Measurements from ENCODE around the gene MYO1D.

The MYO1D gene

DNA sequence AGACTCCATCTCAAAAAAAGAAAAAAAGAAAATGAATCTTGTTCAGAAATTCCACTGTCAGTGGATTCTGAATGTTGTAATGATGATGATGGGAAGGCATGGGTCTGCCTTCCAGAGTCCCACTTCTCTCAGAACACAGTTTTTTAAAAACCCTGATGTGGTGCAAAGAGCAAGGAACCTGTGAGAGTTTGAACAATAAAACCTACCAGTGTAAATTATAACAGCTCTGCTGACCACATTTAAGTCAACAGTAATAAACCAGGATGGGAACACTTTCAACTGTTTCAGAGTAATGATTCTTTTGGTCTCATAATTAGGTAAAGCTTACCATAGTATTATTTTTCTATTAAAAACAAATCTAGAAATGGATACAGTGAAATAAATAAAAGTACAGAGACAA, 99.0 kb downstream of the MYO1D start:
- ChIA-PET CTCF (interaction anchor here (1.0 to 5.0 kb wide), 4 partner anchors 99 to 294 kb away, joined by 3 to 28 read pairs (median 4); partner anchors contain the start of gene MYO1D), POLR2A (no interaction called here)

DNA sequence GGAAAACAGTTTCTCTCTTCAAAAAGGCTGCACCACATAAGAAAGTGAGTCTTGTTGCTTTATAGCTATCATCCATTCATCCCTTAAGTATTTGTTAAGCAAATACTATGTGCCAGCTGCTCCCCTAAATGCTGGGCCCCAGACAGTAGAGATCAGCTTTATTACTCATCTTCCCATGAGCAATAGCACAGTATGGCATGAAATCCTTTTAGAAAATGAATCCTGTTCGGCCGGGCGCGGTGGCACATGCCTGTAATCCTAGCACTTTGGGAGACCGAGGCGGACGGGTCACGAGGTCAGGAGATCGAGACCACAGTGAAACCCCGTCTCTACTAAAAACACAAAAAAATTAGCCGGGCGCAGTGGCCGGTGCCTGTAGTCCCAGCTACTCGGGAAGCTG, 99.5 kb downstream of the MYO1D start:
- CTCF ChIA-PET: interaction anchor here (1.0 to 5.0 kb wide), 3 partner anchors 99 to 135 kb away, joined by 3 to 28 read pairs (median 4); partner anchors contain the start of gene MYO1D
- POLR2A ChIA-PET: no interaction called here
- H3K4me3 ChIP-seq (ENCODE audit: low read depth, low read length): no peak overlapping the region
- no peak for DNase-seq (ENCODE audit: low read depth, low spot score)
- TF ChIP-seq, protein P1, sequence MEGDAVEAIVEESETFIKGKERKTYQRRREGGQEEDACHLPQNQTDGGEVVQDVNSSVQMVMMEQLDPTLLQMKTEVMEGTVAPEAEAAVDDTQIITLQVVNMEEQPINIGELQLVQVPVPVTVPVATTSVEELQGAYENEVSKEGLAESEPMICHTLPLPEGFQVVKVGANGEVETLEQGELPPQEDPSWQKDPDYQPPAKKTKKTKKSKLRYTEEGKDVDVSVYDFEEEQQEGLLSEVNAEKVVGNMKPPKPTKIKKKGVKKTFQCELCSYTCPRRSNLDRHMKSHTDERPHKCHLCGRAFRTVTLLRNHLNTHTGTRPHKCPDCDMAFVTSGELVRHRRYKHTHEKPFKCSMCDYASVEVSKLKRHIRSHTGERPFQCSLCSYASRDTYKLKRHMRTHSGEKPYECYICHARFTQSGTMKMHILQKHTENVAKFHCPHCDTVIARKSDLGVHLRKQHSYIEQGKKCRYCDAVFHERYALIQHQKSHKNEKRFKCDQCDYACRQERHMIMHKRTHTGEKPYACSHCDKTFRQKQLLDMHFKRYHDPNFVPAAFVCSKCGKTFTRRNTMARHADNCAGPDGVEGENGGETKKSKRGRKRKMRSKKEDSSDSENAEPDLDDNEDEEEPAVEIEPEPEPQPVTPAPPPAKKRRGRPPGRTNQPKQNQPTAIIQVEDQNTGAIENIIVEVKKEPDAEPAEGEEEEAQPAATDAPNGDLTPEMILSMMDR (IDR thresholded peaks at IDR 0.05; ENCODE audit: insufficient read depth, low read length, missing control alignments): no peak

More for the DNA sequence above, 99.0 kb downstream of the MYO1D start:
- DNase-seq (ENCODE audit: low read depth, low spot score): no peak
- TF ChIP-seq, protein P1 (IDR thresholded peaks at IDR 0.05; ENCODE audit: insufficient read depth, low read length, missing control alignments): no peak
- no peak overlapping the region for H3K4me3 ChIP-seq (ENCODE audit: low read depth, low read length)

DNA sequence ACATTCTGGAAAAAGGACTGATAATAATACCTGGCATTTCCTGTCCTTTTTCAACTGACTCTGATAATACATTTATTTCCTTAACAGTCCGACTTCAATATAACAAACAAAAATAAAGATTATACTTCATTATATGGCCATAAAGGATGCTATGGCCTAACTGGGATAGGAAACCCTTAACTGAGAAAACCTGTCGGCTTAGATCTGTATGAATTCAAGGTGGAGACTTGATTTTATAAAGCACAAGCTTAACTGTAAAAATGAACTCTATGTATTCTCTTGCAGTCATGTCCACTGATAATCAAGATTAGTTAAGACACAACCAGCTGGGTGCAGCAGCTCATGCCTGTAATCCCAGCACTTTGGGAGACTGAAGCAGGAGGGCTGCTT, 102.2 kb downstream of the MYO1D start:
- DNase-seq (ENCODE audit: low read depth, low spot score): no peak
- TF ChIP-seq, protein P1 (IDR thresholded peaks at IDR 0.05; ENCODE audit: insufficient read depth, low read length, missing control alignments): no peak
- ChIA-PET CTCF (interaction anchor here (1.1 to 1.8 kb wide), 2 partner anchors 9 to 103 kb away, joined by 3 to 7 read pairs; no protein-coding TSS in a partner anchor), POLR2A (no interaction called here)
- H3K4me3 ChIP-seq (ENCODE audit: low read depth, low read length): no peak overlapping the region

DNA sequence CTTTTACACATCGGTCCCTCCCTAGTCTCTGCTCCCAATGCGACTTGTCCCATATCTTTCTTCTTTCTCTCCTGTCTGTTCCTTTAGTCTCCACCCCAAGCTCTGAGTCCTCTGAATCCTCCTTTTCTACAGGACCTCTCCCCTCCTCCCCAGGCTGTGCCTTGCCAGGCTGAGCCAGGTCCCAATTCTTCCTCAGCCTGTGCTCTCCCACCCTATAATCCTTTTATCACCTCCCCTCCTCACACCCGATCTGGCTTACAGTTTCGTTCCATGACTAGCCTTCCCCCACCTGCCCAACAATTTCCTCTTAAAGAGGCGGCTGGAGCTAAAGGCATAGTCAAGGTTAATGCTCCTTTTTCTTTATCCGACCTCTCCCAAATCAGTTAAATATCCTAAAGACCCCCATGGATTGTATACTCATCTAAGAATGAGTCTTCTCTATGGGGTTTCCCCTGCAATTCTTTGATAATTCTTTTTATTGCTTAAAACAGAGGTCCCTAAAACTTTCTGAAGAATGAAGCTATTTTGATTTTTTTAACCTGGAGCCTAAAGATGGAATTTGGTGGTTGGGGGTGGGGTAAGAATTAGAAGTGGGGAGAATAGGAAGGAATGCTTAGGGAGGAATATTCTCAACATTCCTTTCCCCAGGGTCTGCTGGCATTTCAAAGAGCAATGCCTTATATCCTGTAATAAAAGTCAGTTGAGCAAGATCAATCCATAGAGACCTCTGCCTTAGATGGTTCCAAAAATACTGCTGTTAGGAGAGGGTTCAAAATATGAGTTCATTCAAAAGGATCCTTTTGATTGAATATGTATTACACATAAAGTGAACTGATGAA, 102.8 kb downstream of the MYO1D start:
- no peak for DNase-seq (ENCODE audit: low read depth, low spot score)
- no peak overlapping the region for H3K4me3 ChIP-seq (ENCODE audit: low read depth, low read length)
- ChIA-PET CTCF (interaction anchor here (1.1 to 1.8 kb wide), 2 partner anchors 9 to 103 kb away, joined by 3 to 7 read pairs; no protein-coding TSS in a partner anchor), POLR2A (no interaction called here)
- TF ChIP-seq, protein P1 (IDR thresholded peaks at IDR 0.05; ENCODE audit: insufficient read depth, low read length, missing control alignments): no peak

DNA sequence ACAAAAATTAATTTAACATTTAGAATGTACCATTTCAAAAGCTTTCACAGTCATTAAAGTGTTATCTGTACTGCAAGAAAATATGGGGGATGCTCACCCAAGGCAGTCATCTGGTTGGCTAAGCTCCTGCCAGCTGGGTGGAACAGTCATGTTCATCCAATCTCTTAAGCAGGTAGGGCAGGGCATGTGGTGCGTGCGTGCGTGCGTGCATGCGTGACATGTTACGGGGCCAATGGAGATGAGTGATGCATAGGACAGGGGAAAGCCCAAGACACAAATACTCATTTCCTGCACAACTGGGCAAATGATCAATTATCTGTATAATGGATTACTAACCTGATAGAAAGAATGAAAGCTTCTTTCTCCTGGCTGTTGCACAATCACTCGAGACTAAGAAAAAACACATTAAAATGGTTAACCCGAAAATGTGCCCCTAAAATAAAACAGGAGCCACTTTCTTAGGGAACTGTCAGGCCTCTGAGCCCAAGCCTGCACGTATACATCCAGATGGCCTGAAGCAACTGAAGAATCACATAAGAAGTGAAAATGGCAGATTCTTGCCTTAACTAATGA, 104.4 kb downstream of the MYO1D start:
- no peak for DNase-seq (ENCODE audit: low read depth, low spot score)
- ChIA-PET POLR2A (no interaction called here), CTCF (interaction anchor here (0.8 to 0.9 kb wide), 2 partner anchors 113 to 137 kb away, joined by 3 read pairs; no protein-coding TSS in a partner anchor)
- H3K4me3 ChIP-seq (ENCODE audit: low read depth, low read length): no peak overlapping the region
- TF ChIP-seq, protein P1 (IDR thresholded peaks at IDR 0.05; ENCODE audit: insufficient read depth, low read length, missing control alignments): no peak

DNA sequence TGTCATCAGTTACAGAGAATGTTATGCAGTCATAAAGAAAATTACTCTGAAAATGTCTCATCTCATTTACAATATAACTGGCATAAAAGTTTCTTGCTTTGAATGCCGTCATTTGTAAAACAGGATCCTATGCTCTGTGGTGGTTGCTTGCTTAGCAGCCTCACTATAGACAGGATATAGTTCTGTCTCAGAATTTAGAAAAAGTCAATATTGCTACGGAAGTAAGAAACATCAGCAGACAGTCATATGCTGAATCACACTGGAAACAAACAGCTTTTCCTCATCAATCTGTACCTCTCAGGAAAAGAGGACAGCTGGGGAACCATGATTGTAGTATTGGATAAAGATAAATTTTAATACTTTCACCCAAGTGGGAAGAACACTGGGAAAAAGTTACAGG, 105.5 kb downstream of the MYO1D start:
- ChIA-PET CTCF (interaction anchor here (0.8 to 2.3 kb wide), 6 partner anchors 12 to 309 kb away, joined by 3 to 18 read pairs (median 6); partner anchors contain the start of gene MYO1D), POLR2A (no interaction called here)
- DNase-seq (ENCODE audit: low read depth, low spot score): no peak
- TF ChIP-seq, protein P1 (IDR thresholded peaks at IDR 0.05; ENCODE audit: insufficient read depth, low read length, missing control alignments): no peak
- H3K4me3 ChIP-seq (ENCODE audit: low read depth, low read length): no peak overlapping the region

Data from AG04449 (cell line).